Heart left ventricle (tissue), 16 donors: ENCODE data around the gene PLXNB3. TPM values are rescaled to one million over a fixed set of nuclear protein-coding genes. Genes with fewer than 3 reads are reported as not detected.

Experiments
- ATAC-seq, 4 donors: fragments of 200-7000 bp; cut with Tn5 transposase; one replicate each; pipeline ENCODE4 v1.9.1; 2020 to 2022; ENCODE audit warnings: moderate library complexity in 4 of 4, mild to moderate bottlenecking in 3 of 4, moderate number of reproducible peaks in 1 of 4
- DNase-seq, 5 donors: peaks; one replicate each; pipeline ENCODE4 v3.0.0-alpha.2; 2020
- H3K27ac ChIP-seq, 12 donors: fragments of 200-600 bp; sonication (generic) in 4 of 12; one replicate each; pipeline versions ENCODE4 v1.5.0 to v1.8.0; 2016 to 2022; ENCODE audit warnings: mild to moderate bottlenecking in 2 of 12
- H3K27me3 ChIP-seq, 9 donors: fragments of 200-600 bp; sonication (generic) in 2 of 9; one replicate each; pipeline versions ENCODE4 v1.5.1 to v1.8.0; 2016 to 2022; ENCODE audit warnings: mild to moderate bottlenecking in 3 of 9
- H3K36me3 ChIP-seq, 9 donors: fragments of 200-600 bp; sonication (generic) in 2 of 9; one replicate each; pipeline versions ENCODE4 v1.5.0 to v1.8.0; 2018 to 2022; ENCODE audit warnings: mild to moderate bottlenecking in 2 of 9
- H3K4me1 ChIP-seq, 12 donors: fragments of 200-600 bp; sonication (generic) in 4 of 12; one replicate each; pipeline versions ENCODE4 v1.5.0 to v1.8.0; 2016 to 2022; ENCODE audit warnings: mild to moderate bottlenecking in 3 of 12
- H3K4me3 ChIP-seq, 12 donors: fragments of 200-600 bp; sonication (generic) in 4 of 12; one replicate each; pipeline versions ENCODE4 v1.5.0 to v1.8.0; 2017 to 2022; ENCODE audit warnings: mild to moderate bottlenecking in 9 of 12, moderate library complexity in 4 of 12
- H3K9me3 ChIP-seq, 12 donors: fragments of 200-600 bp; sonication (generic) in 4 of 12; one replicate each; pipeline versions ENCODE4 v1.5.0 to v1.8.0; 2016 to 2022; ENCODE audit warnings: mild to moderate bottlenecking in 1 of 12
- POLR2A ChIP-seq, 2 donors: fragments of 450-650 bp; IDR thresholded peaks; one replicate each; pipeline ENCODE4 v1.6.1; 2017; ENCODE audit warnings: antibody characterized with exemption in 2 of 2, mild to moderate bottlenecking in 2 of 2, moderate library complexity in 2 of 2
- WGBS, 4 donors: extraction: QIAGEN DNeasy Blood & Tissue Kit in 2 of 4; methylation state at CpG; one replicate each; pipeline versions ENCODE4 v1.1.5 to v1.1.7; 2013 to 2018; 5-methylcytosine and 5-hydroxymethylcytosine counted together
- intact Hi-C, 10 donors: fragments of 100-400 bp; cut with DNase I; formaldehyde crosslinking; loops; one replicate each; pipeline versions ENCODE4 v1.11.1 to v1.14.2; 2022
- polyA plus RNA-seq, 2 donors: library from polyadenylated mRNA; stranded (reverse); fragments of 200-250 nt; gene quantifications; one replicate each; pipeline ENCODE4 v1.2.3, GENCODE V29; 2013
- total RNA-seq, 9 donors: library from RNA; depleted of rRNA in 2 of 9; stranded (reverse); fragments of >200 nt in 2 of 9; fragmentation: NEBNext Ultra II Directional in 3 of 9; extraction: Animal tissue kit (Norgen Biotek cat#: 25700) in 3 of 9; gene quantifications; one replicate each; pipeline versions ENCODE4 v1.1.0 to v1.2.4, GENCODE V29; 2016 to 2023
- TF ChIP-seq, protein P1 (sequence below), 12 donors: fragments of 200-600 bp; sonication (generic) in 4 of 12; IDR thresholded peaks; one replicate each; pipeline versions ENCODE4 v1.5.0 to v1.8.0; 2018 to 2022; ENCODE audit warnings: antibody characterized with exemption in 12 of 12, mild to moderate bottlenecking in 5 of 12
- donor health status: ischemic (EF 13 %, LVEDD 7.1; RV severe dilation, severe dysfunction).
- donor health status: healthy with polysubstance abuse.
- donor health status: DM: no; HTN: yes; CAD: no.
- donor health status: DM: no; HTN: no; CAD: no.
- donor health status: ischemic (EF 25% LVEDD 6.9; RV normal size, moderate dysfunction).
- donor health status: ischemic (EF 25% LVEDD 5.7; RV mildly dilated, moderate dysfunction).
- donor health status: healthy.
- donor health status: DM: yes; HTN: yes; CAD: no.
- donor health status: ischemic (EF 35%, LVEDD 5.7; RV mildly dilated, moderate dysfunction).
- donor health status: nonischemic (EF 11% LVEDD 7.7; RV severe dilation, severe dysfunction).
- donor health status: DM: yes; HTN: yes; CAD: no.
- donor health status: PGD.
- donor health status: ischemic (EF 29% LVEDD 5.4; RV normal size, mild dysfunction).
- donor health status: nonischemic (EF 23%, LVEDD 6.1; RV moderate dilation, normal function).

The PLXNB3 gene
- total and polyA plus RNA-seq, 11 donors, result 0.51 to 8.6 (median 2.8) TPM

DNA sequence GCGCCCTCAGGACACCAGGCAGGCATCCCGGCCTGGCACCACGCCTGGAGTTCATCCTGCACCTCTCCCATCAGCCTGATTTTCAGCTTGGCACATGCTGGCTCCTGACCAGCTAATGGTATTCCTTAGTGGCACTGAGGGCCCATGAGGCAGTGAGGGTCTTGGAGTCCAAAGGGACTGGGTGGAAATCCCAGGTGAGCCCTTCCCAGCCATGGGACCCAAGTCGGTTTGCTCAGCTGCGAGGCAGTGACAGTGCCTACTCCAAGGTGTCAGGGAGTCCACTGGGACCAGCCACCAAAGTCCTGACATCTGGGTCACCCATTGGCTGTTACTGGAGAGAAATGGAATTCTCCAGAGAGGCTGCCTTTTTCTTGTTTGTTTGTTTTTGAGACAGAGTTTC is 35.3 kb downstream of the PLXNB3 start:
- TF ChIP-seq, protein P1, sequence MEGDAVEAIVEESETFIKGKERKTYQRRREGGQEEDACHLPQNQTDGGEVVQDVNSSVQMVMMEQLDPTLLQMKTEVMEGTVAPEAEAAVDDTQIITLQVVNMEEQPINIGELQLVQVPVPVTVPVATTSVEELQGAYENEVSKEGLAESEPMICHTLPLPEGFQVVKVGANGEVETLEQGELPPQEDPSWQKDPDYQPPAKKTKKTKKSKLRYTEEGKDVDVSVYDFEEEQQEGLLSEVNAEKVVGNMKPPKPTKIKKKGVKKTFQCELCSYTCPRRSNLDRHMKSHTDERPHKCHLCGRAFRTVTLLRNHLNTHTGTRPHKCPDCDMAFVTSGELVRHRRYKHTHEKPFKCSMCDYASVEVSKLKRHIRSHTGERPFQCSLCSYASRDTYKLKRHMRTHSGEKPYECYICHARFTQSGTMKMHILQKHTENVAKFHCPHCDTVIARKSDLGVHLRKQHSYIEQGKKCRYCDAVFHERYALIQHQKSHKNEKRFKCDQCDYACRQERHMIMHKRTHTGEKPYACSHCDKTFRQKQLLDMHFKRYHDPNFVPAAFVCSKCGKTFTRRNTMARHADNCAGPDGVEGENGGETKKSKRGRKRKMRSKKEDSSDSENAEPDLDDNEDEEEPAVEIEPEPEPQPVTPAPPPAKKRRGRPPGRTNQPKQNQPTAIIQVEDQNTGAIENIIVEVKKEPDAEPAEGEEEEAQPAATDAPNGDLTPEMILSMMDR (IDR thresholded peaks at IDR 0.05), result no peak
- no peak for TF ChIP-seq POLR2A (IDR thresholded peaks at IDR 0.05)
- WGBS, 4 donors, result 81 to 93% (median 87%) methylated on average over 5 of the region's 5 CpGs
- DNase-seq, result no peak
- Histone ChIP-seq H3K4me1 (peaks cover 0 to 14% (median 10%) of the 10 kb centered on the region in 12 donors), H3K36me3 (peaks cover 0 to 25% (median 9%) of the 10 kb centered on the region in 9 donors), H3K4me3 (no peak overlapping the region), H3K27ac (no peak overlapping the region), H3K27me3 (no peaks in the 10 kb centered on the region), H3K9me3 (peaks cover 0 to 25% (median 0%) of the 10 kb centered on the region in 12 donors)
- no peak for ATAC-seq
- intact Hi-C loops, result loop anchor here in 2 of 10 donors (10.0 kb wide), 1 partner anchor 125 kb away; the partner anchor contains the start of gene ARHGAP4 (in 2 of the 2)

DNA sequence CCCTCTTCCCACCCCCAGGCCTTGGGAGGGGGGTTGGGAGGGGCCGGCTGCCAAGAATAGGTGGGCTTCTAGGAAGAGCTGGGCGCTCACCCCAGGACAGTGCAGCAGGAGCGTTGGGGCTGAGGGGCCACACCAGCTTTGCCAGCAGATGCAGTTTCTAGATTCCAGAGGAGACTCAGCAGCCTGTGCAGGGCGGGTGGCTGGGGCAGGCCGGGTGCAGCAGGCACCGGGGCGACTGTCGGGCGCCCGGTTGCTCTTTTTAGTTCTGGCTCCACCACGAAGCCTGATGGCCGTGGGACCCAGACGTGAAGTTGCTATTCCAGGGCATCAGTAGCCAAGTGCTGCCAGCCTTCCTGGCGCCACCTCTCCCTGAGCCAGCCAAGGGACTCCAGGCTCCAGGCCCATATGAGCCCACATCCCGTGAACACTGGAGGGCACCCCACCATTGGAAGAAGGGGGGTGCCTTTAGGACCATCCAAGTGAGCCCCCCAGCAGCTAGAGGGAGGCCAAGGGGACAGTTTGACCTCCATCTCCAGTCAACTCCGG is 36.2 kb downstream of the PLXNB3 start:
- H3K4me3 ChIP-seq, result no peak overlapping the region
- peaks cover 0 to 25% (median 9%) of the 10 kb centered on the region in 9 donors for H3K36me3 ChIP-seq
- H3K4me1 ChIP-seq, result peaks cover 0 to 13% (median 8%) of the 10 kb centered on the region in 12 donors
- H3K27ac ChIP-seq, result peak overlapping the region in 4 of 12 donors; percentile 24 to 60 (median 54)
- peak; percentile 29 to 76 (median 35) for ATAC-seq
- WGBS, 4 donors, result 62 to 90% (median 71%) methylated on average over 9 to 16 of the region's 16 CpGs
- peaks cover 0 to 18% (median 0%) of the 10 kb centered on the region in 12 donors for H3K9me3 ChIP-seq
- no peak for TF ChIP-seq POLR2A (IDR thresholded peaks at IDR 0.05)
- TF ChIP-seq, protein P1 (IDR thresholded peaks at IDR 0.05), result no peak
- intact Hi-C loops, result no loop called here
- H3K27me3 ChIP-seq, result no peaks in the 10 kb centered on the region
- peak in 1 of 5 donors; percentile 25 for DNase-seq

DNA sequence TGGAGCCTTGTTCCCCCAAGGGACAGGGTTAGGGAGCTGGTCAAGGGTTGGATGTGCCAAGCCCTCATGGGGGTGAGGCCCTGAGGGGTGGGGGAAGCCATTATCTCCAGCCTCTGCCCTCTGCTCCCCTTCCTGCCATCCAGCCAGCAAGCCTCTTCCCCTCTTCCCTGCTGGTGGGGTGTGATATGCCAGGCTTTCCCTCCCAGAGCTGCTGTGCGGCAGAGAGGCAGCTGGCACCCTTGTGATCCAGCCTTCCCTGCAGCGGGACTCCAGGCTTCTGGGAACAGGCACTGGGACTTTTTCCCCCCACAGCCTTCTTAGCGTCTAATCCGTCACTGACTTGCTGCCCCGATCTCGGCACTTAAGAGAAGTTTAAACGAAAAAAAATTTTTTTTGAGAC is 36.7 kb downstream of the PLXNB3 start:
- Histone ChIP-seq H3K27me3 (no peaks in the 10 kb centered on the region), H3K4me3 (no peak overlapping the region), H3K4me1 (peaks cover 0 to 8% (median 4%) of the 10 kb centered on the region in 12 donors), H3K36me3 (peaks cover 0 to 25% (median 9%) of the 10 kb centered on the region in 9 donors), H3K27ac (peak overlapping the region in 3 of 12 donors; percentile 13 to 60 (median 50)), H3K9me3 (peaks cover 0 to 18% (median 0%) of the 10 kb centered on the region in 12 donors)
- WGBS, 4 donors, result 77 to 92% (median 85%) methylated on average over 7 of the region's 7 CpGs
- DNase-seq (no peak), ATAC-seq (peak in 1 of 4 donors; percentile 19)
- intact Hi-C loops, result no loop called here
- TF ChIP-seq, protein P1 (IDR thresholded peaks at IDR 0.05), result no peak
- no peak for TF ChIP-seq POLR2A (IDR thresholded peaks at IDR 0.05)

DNA sequence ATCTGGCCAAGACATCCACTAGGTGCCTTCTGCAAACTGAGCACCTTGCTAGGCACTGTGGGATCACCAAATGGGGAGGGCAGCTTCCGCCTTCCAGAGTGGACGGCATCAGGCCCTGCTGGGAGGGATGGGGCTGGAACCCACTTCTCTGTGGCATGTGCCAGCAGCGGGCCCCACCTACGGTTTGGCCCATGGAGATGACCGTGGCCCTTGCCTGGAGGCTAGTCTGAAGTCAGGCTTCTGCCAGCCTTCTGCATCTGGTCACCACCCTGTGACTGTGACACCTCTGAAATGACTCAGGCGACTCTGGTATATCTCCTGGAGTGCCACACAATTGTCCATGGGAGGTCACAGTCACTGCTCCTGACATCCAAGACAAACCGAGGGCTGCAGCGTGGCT is 37.6 kb downstream of the PLXNB3 start:
- Histone ChIP-seq H3K4me3 (no peak overlapping the region), H3K9me3 (peaks cover 0 to 18% (median 0%) of the 10 kb centered on the region in 12 donors), H3K27ac (no peak overlapping the region), H3K27me3 (no peaks in the 10 kb centered on the region), H3K36me3 (peaks cover 0 to 24% (median 9%) of the 10 kb centered on the region in 9 donors), H3K4me1 (no peaks in the 10 kb centered on the region)
- intact Hi-C loops, result no loop called here
- no peak for DNase-seq
- TF ChIP-seq POLR2A (IDR thresholded peaks at IDR 0.05), result no peak
- TF ChIP-seq, protein P1 (IDR thresholded peaks at IDR 0.05), result no peak
- ATAC-seq, result no peak
- 91 to 95% (median 92%) methylated on average over 6 to 8 of the region's 8 CpGs for WGBS, 4 donors
